Inferior parietal cortex (tissue), 1 donor: ENCODE measurements around the gene IGDCC3.
A peak's percentile ranks its signal among the peaks of the same experiment; 100 is the strongest.

ENCODE experiments used
- DNase-seq: peaks from one replicate; pipeline ENCODE4 v3.0.0-alpha.2; 2016; ENCODE audit errors: extremely low spot score

The IGDCC3 gene

GRCh38 chr15:65388306-65389080 lies 10.7 kb upstream of the IGDCC3 start:
- DNase-seq, result no peak

- DNase-seq, result no peak
Observed at GRCh38 chr15:65386886-65387285, 9.1 kb upstream of the IGDCC3 start.

- no peak for DNase-seq
Observed at GRCh38 chr15:65386376-65386775, 8.6 kb upstream of the IGDCC3 start.

- no peak for DNase-seq
Observed at GRCh38 chr15:65385870-65386258, 8.1 kb upstream of the IGDCC3 start.

- DNase-seq, result peak; percentile 96
Observed at GRCh38 chr15:65384895-65385869, 7.4 kb upstream of the IGDCC3 start.

- no peak for DNase-seq
Observed at GRCh38 chr15:65384505-65384894, 6.7 kb upstream of the IGDCC3 start.

- DNase-seq, result no peak
Observed at GRCh38 chr15:65383991-65384390, 6.2 kb upstream of the IGDCC3 start.

GRCh38 chr15:65383456-65383855 lies 5.7 kb upstream of the IGDCC3 start:
- no peak for DNase-seq

GRCh38 chr15:65382921-65383320 lies 5.1 kb upstream of the IGDCC3 start:
- no peak for DNase-seq

GRCh38 chr15:65382146-65382491 lies 4.3 kb upstream of the IGDCC3 start:
- DNase-seq, result no peak

- DNase-seq, result no peak
Observed at GRCh38 chr15:65381445-65382145, 3.8 kb upstream of the IGDCC3 start.

GRCh38 chr15:65379986-65380385 lies 2.2 kb upstream of the IGDCC3 start:
- DNase-seq, result no peak

GRCh38 chr15:65377105-65377975 lies 462 bp downstream of the IGDCC3 start:
- DNase-seq, result peak; percentile 15

GRCh38 chr15:65376767-65377104 lies 1.1 kb downstream of the IGDCC3 start:
- no peak for DNase-seq

- no peak for DNase-seq
Observed at GRCh38 chr15:65375871-65376607, 1.8 kb downstream of the IGDCC3 start.

- no peak for DNase-seq
Observed at GRCh38 chr15:65374821-65375401, 2.9 kb downstream of the IGDCC3 start.

- no peak for DNase-seq
Observed at GRCh38 chr15:65374334-65374733, 3.5 kb downstream of the IGDCC3 start.

GRCh38 chr15:65373163-65373651 lies 4.6 kb downstream of the IGDCC3 start:
- no peak for DNase-seq

GRCh38 chr15:65372787-65373067 lies 5.1 kb downstream of the IGDCC3 start:
- no peak for DNase-seq
